T-helper 22 cell (primary cell): ENCODE results near the gene SIGMAR1.
"Not testable (repeated sequence)": the region's sequence is repeated elsewhere in the genome, so short reads cannot be mapped to it uniquely, and the experiment has no call there.

Experiments used
- DNase-seq: peaks from one replicate; pipeline ENCODE4 v3.0.0-alpha.2; 2020; ENCODE audit warnings: low read depth

Gene SIGMAR1

GRCh38 chr9:34654323-34655051 lies 16.9 kb upstream of the SIGMAR1 start:
- no peak for DNase-seq

- DNase-seq, result no peak
Observed at GRCh38 chr9:34653151-34654072, 15.8 kb upstream of the SIGMAR1 start.

DNA sequence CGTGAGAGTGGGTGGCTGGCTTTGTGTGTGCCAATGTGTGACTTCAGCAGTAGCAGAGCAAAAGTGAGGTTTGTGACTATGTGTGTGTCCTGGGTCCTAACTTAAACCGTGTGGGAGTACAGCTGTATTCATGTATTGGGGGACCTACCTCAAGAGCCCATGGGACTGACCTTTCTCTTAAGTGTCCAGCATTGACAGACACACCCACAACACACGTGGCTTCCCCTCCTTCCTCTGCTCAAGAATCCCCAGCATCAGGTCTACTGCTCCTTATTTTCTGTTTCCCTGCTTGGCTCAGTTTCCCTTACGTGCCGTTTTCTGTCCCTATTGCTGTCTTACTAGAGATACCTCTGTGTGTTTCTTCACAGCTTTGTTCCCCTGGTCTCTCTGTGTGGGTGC lies 15.0 kb upstream of the SIGMAR1 start:
- DNase-seq, result no peak

DNA sequence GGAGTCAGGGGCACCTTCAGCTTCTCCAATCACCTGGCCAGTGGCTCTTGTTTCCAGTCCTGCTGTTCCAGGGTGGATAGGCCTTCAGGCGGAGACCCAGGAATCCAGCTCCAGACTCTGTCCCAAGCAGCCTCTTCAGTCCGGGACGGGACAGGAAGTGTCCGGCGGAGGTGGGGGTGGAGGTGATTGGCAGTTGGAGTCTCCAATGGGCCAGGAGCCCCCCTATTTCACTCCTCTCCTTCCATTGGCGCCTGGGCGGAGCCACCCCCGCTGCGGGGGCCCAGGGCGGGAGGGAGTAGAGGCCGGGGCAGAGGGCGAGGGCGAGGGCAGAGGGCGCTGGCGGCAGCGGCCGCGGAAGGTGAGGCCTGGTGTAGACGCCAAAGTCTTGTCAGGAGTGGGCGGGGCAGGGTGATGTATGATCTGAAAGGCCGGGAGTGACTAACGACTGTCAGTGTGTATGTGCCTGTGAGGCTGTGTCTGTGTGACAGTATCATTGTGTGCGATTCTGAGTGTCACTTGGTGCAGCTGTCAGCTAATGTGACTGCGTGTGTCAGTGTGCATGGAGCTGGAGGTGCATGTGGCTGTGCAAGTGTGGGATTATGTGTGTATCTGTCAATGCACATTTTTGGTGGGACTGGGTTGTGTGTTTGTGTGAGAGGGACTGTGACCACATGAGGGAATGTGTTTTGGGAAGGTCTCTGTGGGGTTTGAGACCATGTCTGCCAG lies 14.5 kb upstream of the SIGMAR1 start, which contains the start of gene IL11RA:
TSS of gene IL11RA (plus strand) at position 310 of the 726 bp plus-strand sequence. CDS start 3,033 bp downstream, outside the sequence.
- DNase-seq, result no peak

DNA sequence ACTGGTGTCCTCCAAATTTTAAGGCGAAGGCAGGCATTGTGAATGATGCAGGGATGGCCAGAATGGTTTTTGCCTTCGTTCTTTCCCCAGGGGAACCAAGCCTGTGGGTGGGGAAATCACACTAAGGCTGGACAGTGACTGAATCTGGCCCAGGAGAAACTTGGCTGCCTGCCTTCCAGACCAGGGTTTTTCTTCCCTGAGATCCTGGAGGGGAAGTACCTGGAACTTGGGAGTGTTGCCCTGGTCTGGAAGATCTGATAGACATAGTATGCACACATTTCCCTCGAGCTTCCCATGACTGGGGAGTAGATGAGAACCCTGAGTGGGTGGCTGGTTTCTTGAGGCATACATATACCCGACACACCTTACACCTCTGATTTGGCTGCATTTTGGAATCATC lies 13.7 kb upstream of the SIGMAR1 start:
- DNase-seq, result no peak

DNA sequence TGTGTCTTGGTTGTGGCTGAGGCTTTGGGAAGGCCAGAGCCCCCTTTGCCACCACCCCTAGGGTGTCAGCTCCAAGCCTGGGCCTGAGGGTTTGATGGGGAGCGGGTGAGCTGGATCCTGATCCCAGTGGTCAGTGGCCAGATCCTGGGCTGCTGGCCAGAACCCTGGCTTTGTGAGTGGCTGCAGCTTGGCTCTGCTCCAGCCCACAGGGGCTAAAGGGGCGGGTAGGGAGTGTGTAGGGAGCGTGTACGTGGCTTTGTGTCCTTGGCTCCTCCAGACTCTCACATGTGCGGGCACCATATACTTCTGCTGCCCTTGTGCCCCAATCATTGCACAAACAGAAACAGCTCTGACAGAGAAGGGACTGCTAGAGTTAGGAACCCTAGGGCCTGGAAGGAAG lies 13.2 kb upstream of the SIGMAR1 start:
- no peak for DNase-seq

DNA sequence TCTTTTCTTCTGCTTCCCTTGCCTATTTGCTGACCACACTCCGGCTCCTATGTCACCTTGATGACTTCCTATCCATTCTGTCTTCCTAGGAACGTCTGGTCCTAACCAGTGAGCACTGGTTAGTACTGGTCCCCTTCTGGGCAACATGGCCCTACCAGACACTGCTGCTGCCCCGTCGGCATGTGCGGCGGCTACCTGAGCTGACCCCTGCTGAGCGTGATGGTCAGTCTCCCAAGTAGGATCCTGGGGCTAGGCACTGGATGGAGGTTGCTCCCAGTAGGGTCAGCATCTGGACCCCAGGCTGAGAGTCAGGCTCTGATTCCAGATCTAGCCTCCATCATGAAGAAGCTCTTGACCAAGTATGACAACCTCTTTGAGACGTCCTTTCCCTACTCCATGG lies 11.1 kb upstream of the SIGMAR1 start:
- no peak for DNase-seq

DNA sequence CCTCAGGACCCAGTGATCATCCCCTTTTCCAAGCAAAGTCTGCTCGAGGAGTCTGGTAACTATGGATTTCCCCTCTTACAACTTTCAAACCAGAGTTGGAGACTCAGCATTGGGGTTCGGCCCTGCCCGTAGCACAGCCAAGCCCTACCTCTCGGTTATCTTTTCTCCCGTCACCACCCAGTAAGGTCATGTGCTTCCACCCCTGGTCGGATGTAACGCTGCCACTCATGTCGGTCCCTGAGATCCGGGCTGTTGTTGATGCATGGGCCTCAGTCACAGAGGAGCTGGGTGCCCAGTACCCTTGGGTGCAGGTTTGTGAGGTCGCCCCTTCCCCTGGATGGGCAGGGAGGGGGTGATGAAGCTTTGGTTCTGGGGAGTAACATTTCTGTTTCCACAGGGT lies 10.1 kb upstream of the SIGMAR1 start:
- no peak for DNase-seq

DNA sequence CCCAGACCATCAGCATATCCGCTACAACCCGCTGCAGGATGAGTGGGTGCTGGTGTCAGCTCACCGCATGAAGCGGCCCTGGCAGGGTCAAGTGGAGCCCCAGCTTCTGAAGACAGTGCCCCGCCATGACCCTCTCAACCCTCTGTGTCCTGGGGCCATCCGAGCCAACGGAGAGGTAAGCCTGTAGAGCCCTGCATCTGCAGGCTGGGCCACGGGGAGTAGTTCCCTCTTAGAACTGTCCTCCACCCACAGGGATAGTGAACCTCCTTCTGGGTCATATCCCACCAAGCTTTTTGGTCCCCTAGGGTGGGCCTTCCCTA lies 9.5 kb upstream of the SIGMAR1 start:
- no peak for DNase-seq

DNA sequence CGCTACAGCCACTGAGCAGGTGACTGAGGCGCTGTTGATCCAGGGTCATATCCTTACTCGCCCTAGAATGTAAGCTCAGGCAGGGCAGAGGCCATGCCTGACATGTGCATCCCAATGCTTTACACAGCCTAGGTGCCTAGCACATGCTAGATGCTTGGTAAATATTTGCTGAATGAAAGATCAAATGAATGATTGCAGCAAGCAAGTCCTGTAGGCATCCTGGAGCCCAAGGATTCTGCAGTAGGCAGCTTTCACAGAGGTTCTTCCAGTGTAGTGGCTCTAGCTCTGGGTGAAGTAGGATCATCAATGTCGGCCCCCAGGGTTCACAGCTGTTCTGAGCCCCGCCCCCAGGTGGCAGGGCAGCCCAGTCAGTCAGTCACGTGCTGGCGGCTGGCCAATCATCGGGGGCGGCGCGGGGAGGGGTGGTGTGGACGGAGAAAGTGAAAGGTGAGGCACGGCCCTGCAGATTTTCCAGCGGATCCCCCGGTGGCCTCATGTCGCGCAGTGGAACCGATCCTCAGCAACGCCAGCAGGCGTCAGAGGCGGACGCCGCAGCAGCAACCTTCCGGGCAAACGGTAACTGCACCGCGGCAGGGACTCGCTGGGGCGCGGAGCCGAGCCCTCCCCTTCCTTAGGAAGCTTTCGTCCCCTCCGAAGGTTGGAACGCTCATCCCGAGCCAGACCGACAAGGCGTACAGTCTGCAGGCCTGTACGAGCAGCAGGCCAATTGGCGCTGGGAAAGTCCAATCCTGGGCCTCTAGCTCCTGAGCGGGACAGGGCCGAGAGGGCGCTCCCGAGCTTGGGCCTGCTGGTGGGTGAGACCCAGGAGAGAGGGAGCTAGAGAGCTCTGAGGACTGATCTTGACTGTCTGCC lies 8.9 kb upstream of the SIGMAR1 start, which contains the start of gene GALT:
TSS of gene GALT (plus strand) at position 465 of the 873 bp plus-strand sequence. CDS start at position 495, 30 bp downstream.
- peak; percentile 94 for DNase-seq

DNA sequence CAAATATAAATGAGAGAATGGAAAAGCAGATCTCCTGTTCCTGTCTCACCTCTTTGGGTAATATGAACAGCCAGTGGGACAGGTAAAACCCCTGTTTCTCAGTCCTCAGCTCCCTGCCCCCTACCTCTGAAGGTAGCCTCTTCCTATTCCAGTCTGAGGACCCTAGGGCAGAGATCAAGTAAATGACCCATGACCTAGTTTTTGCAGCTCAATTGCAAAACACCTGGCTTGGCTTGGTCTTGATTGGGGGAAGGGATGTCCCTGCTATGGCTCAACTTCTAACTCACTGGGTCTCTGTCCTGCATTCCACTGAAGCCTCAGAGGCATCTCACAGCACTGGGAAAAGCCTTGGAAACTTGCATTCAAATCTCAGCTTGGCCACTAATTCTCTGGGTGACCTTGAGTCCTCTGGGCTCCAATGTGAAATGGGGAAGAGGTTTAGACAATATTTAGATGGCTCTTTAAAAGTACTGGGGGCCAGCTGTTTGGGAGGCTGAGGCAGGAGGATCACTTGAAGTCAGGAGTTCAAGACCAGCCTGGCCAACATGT lies 7.3 kb upstream of the SIGMAR1 start:
- DNase-seq, result no peak

GRCh38 chr9:34642679-34643078 lies 5.1 kb upstream of the SIGMAR1 start:
- no peak for DNase-seq

GRCh38 chr9:34639322-34639721 lies 1.7 kb upstream of the SIGMAR1 start:
- DNase-seq, result not testable (repeated sequence)

GRCh38 chr9:34638138-34638445 lies 505 bp upstream of the SIGMAR1 start:
- DNase-seq, result no peak

- DNase-seq, result no peak
Observed at GRCh38 chr9:34636791-34637355, 714 bp downstream of the SIGMAR1 start.

- DNase-seq, result no peak
Observed at GRCh38 chr9:34635556-34635955, 2.0 kb downstream of the SIGMAR1 start.

- no peak for DNase-seq
Observed at GRCh38 chr9:34634551-34635248, 2.9 kb downstream of the SIGMAR1 start.

DNA sequence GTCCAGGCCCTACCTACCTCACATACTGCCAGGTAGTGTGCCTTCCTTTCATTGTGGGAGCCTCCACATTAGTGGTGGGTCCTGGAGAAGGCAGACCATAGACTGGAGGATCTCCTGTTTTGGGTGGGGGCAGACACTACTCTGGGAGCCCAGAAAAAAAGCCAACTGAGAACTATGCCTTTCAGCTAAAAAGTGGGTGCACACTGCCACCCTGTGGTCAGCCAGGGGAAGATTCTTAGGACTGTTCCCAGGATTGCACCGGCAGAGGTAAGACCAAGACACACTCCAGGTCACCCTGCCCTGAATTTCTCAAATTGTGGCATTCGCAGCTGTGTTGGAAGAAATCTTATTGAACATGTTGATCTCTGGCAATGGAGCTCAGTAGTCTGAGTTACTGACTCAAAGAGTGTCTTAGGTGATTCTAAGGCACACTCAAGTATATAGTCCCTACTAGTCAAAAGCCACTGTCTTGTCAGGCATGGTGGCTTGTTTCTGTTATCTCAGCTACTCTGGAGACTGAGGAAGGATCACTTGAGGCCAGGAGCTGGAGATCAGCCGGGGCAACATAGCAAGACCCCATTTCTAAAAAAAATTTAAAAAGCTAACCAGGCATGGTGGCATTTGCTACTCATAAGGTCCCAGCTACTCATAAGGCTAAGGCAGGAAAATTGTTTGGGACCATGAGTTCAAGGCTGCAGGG lies 3.6 kb downstream of the SIGMAR1 start:
- peak; percentile 51 for DNase-seq

- no peak for DNase-seq
Observed at GRCh38 chr9:34633166-34633565, 4.4 kb downstream of the SIGMAR1 start.
